Body of pancreas (tissue), 4 donors: ENCODE data around the gene L1CAM.

ENCODE experiments used
- CTCF ChIP-seq, 7 experiments: fragments of 450-650 bp in 4 of 7; fragments of 200-600 bp in 3 of 7; sonication (generic) in 3 of 7; IDR thresholded peaks; one replicate each; pipeline ENCODE4 v1.5.1; 2016 to 2019; ENCODE audit warnings: antibody characterized with exemption in 7 of 7
- POLR2A ChIP-seq, 3 donors: fragments of 450-650 bp; IDR thresholded peaks; one replicate each; pipeline ENCODE4 v1.6.1; 2016; ENCODE audit warnings: antibody characterized with exemption in 3 of 3, mild to moderate bottlenecking in 2 of 3

GRCh38 chrX:153873282-153874084 is 12.5 kb downstream of the L1CAM start:
- TF ChIP-seq CTCF (IDR thresholded peaks at IDR 0.05) (no peak), POLR2A (IDR thresholded peaks at IDR 0.05) (no peak)
